NB4 (cell line): ENCODE measurements around the gene SLC2A4RG.
A peak's percentile ranks its signal among the peaks of the same experiment; 100 is the strongest.

Experiments
- DNase-seq: peaks from one replicate; pipeline ENCODE4 v3.0.0; 2010; ENCODE audit warnings: low read depth
- H3K4me3 ChIP-seq: one replicate; pipeline ENCODE4 v1.5.1; 2011; ENCODE audit warnings: mild to moderate bottlenecking, low read depth, low read length, moderate library complexity
- CTCF ChIP-seq: IDR thresholded peaks from one replicate; pipeline ENCODE4 v1.5.1; 2012; ENCODE audit warnings: low read depth, low read length
- MAX ChIP-seq: IDR thresholded peaks from 2 replicates; pipeline ENCODE4 v1.6.1; 2011; ENCODE audit warnings: low read depth, low read length
- MYC ChIP-seq: IDR thresholded peaks from 2 replicates; pipeline ENCODE4 v1.6.1; 2011; ENCODE audit warnings: low read depth, low read length
- POLR2A ChIP-seq: IDR thresholded peaks from 2 replicates; pipeline ENCODE4 v1.6.1; 2011; ENCODE audit warnings: mild to moderate bottlenecking; ENCODE audit not compliant: insufficient read length; ENCODE audit errors: extremely low read depth

SLC2A4RG gene

GRCh38 chr20:63767886-63768285 is 28.3 kb downstream of the SLC2A4RG start:
- TF ChIP-seq MYC (no peak), MAX (no peak), POLR2A (no peak), CTCF (no peak)
- DNase-seq, result no peak
- no peak overlapping the region for H3K4me3 ChIP-seq

GRCh38 chr20:63768591-63769515 is 29.3 kb downstream of the SLC2A4RG start:
- DNase-seq, result no peak
- TF ChIP-seq MAX (no peak), MYC (no peak), CTCF (no peak), POLR2A (no peak)
- H3K4me3 ChIP-seq, result no peak overlapping the region

GRCh38 chr20:63769891-63770474 is 30.4 kb downstream of the SLC2A4RG start:
- DNase-seq, result no peak
- TF ChIP-seq MAX (no peak), MYC (no peak), POLR2A (no peak), CTCF (no peak)
- no peak overlapping the region for H3K4me3 ChIP-seq

GRCh38 chr20:63771046-63771707 is 31.6 kb downstream of the SLC2A4RG start:
- no peak overlapping the region for H3K4me3 ChIP-seq
- DNase-seq, result no peak
- no peak for TF ChIP-seq CTCF
- TF ChIP-seq MYC, result no peak
- TF ChIP-seq MAX, result no peak
- TF ChIP-seq POLR2A, result no peak

- peak; percentile 86 for DNase-seq
- TF ChIP-seq POLR2A, result no peak
- TF ChIP-seq CTCF, result no peak
- TF ChIP-seq MYC, result peak; percentile 44; the same call in 1 of the 2 replicates
- peak; percentile 89 for TF ChIP-seq MAX
- no peak overlapping the region for H3K4me3 ChIP-seq
Observed at GRCh38 chr20:63772781-63773518, 33.4 kb downstream of the SLC2A4RG start.
